Measurements from ENCODE around the gene PTPN21.

GRCh38 chr14:88568196-88568595 is 13.4 kb upstream of the PTPN21 start:
- TF ChIP-seq CTCF (tag by site-specific recombination; IDR thresholded peaks at IDR 0.05): no peak
- no peak for TF ChIP-seq ZNF140 (tag by site-specific recombination; IDR thresholded peaks at IDR 0.05)
- no peak for TF ChIP-seq ZNF274 (IDR thresholded peaks at IDR 0.05; ENCODE audit: low read length)
- TF ChIP-seq ZNF274 (tag by site-specific recombination; IDR thresholded peaks at IDR 0.05; ENCODE audit: borderline replicate concordance): no peak
- TF ChIP-seq SP7 (tag by site-specific recombination; IDR thresholded peaks at IDR 0.05): no peak
- no peak for TF ChIP-seq EGR2 (tag by site-specific recombination; IDR thresholded peaks at IDR 0.05; ENCODE audit: low read depth)
- no peak for TF ChIP-seq ZNF175 (tag by site-specific recombination; IDR thresholded peaks at IDR 0.05)
- no peak for TF ChIP-seq ZNF707 (tag by site-specific recombination; IDR thresholded peaks at IDR 0.05)
